Left colon (tissue), 2 donors: ENCODE results near the gene CHCHD6. TPM values are rescaled to one million over a fixed set of nuclear protein-coding genes. Genes with fewer than 3 reads are reported as not detected.

Experiments
- ATAC-seq: fragments of 200-7000 bp; cut with Tn5 transposase; one replicate; pipeline ENCODE4 v1.9.1; 2020; ENCODE audit warnings: mild to moderate bottlenecking, moderate library complexity
- DNase-seq, 2 donors: peaks; one replicate each; pipeline ENCODE4 v3.0.0-alpha.2; 2020
- intact Hi-C, 2 donors: fragments of 100-400 bp; cut with DNase I in 1 of 2; cut with micrococcal nuclease in 1 of 2; formaldehyde crosslinking; loops; one replicate each; pipeline versions ENCODE4 v1.11.2 to v1.14.0; 2022; cut with DNase I, micrococcal nuclease
- total RNA-seq, 2 donors: library from RNA; stranded (reverse); fragmentation: NEBNext Ultra II Directional; extraction: Animal tissue kit (Norgen Biotek cat#: 25700); gene quantifications; one replicate each; pipeline ENCODE4 v1.2.1, GENCODE V29; 2021
- donor health status: DM: no; HTN: no; CAD: no.
- donor health status: DM: yes; HTN: yes; CAD: no.

Gene CHCHD6
- total RNA-seq, 2 donors from 2014 or later, result 8.9 to 11.4 TPM

DNA sequence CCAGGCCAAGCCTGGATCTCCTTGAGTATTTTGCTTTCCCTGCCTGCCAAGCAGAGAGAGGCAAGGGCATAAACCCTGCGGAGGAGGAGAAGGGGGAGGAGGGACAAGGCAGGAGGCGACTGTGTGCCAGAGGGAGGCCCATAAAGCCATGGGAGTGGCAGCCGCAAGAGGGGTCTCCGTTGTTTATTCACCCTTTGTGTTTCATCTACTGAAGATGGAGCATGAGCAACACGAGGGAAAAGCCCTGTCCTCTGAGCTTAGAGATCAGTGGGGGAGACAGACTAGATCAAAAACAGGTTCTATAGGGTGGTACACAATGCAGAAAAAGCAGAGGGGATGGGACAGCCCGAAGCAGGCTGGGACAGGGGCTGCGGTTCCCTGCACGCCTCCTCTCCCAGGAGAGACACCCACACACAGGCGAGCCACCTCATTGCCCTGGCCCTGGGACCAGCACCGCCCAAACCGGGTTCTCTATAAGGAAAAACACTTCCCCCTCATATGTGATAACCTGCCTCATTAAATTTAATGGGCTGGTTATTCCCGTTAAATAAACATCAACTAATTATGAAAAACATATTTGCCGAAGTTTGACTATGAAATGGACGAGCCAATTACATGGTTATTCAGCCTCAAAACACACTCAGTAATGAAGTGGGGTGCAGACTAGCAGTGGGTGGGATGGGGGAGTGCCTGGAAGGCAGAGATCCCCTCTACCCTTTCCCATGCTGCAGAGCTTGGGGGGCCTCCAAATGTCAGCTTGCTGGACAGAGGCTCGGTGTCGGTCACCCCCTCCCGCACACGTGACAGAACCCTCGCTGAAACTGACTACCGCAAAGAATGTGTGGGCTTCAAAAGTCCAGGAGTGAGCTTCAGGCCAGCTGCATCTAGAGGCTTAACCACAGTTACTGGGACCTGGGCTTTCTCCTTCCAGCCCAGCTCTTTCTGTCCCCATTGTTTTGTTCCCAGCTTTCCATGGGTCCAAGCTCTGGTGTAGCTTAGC is 264.7 kb downstream of the CHCHD6 start:
- no peak for ATAC-seq
- intact Hi-C loops, result no loop called here

GRCh38 chr3:126969586-126969985 is 265.5 kb downstream of the CHCHD6 start:
- intact Hi-C loops, result no loop called here
- DNase-seq, result no peak
- ATAC-seq, result no peak

More for the DNA sequence above, 264.7 kb downstream of the CHCHD6 start:
- no peak for DNase-seq

- ATAC-seq (no peak), DNase-seq (no peak)
- intact Hi-C loops, result loop anchor here in 1 of 2 donors (10.0 kb wide), 1 partner anchor 215 kb away; no protein-coding TSS in a partner anchor
Measured at GRCh38 chr3:126970101-126970500, 266.1 kb downstream of the CHCHD6 start.

GRCh38 chr3:126970921-126971320 is 266.9 kb downstream of the CHCHD6 start:
- DNase-seq (no peak), ATAC-seq (no peak)
- intact Hi-C loops, result loop anchor here in 1 of 2 donors (10.0 kb wide), 1 partner anchor 216 kb away; no protein-coding TSS in a partner anchor

GRCh38 chr3:126971891-126972351 is 267.9 kb downstream of the CHCHD6 start:
- DNase-seq (peak; percentile 37 to 76), ATAC-seq (peak; percentile 35)
- intact Hi-C loops, result loop anchor here in 1 of 2 donors (10.0 kb wide), 1 partner anchor 217 kb away; no protein-coding TSS in a partner anchor

- intact Hi-C loops, result loop anchor here in 1 of 2 donors (10.0 kb wide), 1 partner anchor 218 kb away; no protein-coding TSS in a partner anchor
- no peak for DNase-seq
- no peak for ATAC-seq
Measured at GRCh38 chr3:126972866-126973265, 268.8 kb downstream of the CHCHD6 start.

DNA sequence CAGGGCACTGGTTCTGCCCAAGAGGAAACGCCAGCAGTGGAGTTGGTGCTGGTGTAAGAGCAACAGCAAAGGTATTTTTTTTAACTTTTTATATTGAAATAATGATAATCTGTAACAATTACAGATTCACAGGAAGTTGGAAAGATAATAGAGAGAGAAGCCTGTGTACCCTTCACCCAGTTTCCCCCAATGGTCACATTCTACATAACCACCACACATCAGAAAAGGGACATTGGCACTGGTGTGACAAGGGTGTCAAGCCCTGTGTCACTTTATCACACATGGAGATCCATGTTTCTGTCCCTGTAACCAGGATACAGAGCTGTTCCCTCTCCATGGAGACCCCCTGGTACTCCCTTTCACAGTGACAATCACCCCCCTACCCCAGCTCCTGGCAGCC is 269.8 kb downstream of the CHCHD6 start:
- DNase-seq (no peak), ATAC-seq (no peak)
- intact Hi-C loops, result loop anchor here in 1 of 2 donors (10.0 kb wide), 1 partner anchor 219 kb away; no protein-coding TSS in a partner anchor

DNA sequence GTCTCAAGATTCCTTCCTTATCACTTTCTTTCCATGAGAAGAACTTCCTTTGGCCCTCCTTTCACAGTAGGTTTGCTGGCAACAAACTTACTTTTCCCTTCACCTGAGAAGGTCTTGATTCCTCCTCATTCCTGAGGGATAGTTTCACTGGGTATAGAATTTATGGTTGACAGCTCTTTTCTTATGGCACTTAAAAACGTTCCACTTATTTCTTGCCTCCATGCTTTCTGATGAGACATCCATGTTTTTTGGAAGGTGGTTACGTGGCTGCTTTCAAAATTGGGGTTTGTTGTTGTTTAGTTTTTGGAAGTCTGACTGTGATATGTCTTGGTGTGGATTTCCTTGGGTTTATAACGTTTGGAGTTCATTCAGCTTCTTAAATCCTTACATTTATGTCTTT is 270.7 kb downstream of the CHCHD6 start:
- DNase-seq (no peak), ATAC-seq (no peak)
- intact Hi-C loops, result loop anchor here in 1 of 2 donors (10.0 kb wide), 1 partner anchor 220 kb away; no protein-coding TSS in a partner anchor

- intact Hi-C loops, result loop anchor here in 1 of 2 donors (10.0 kb wide), 1 partner anchor 222 kb away; no protein-coding TSS in a partner anchor
- ATAC-seq (no peak), DNase-seq (no peak)
Measured at GRCh38 chr3:126976906-126977305, 272.9 kb downstream of the CHCHD6 start.

- no peak for DNase-seq
- ATAC-seq, result no peak
- intact Hi-C loops, result loop anchor here in 1 of 2 donors (10.0 kb wide), 1 partner anchor 223 kb away; no protein-coding TSS in a partner anchor
Measured at GRCh38 chr3:126977821-126978220, 273.8 kb downstream of the CHCHD6 start.

DNA sequence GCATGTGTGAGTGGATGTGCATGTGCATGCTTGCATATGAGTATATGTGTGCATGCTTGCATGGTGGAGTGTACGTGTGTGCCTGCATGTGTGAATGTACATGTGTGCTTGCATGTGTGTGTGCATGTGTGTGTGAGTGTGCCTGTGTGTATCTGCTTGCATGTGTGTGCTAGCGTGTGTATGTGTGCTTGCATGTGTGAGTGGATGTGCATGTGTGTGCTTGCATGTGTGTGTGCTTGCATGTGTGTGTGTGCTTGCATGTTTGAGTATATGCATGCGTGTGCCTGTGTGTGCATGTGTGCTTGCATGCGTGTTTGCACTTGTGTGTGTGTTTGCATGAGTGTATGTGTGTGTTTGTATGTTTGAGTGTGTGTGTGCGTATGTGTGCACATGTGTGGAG is 274.3 kb downstream of the CHCHD6 start:
- intact Hi-C loops, result loop anchor here in 1 of 2 donors (10.0 kb wide), 1 partner anchor 223 kb away; no protein-coding TSS in a partner anchor
- no peak for ATAC-seq
- no peak for DNase-seq

- ATAC-seq (no peak), DNase-seq (no peak)
- intact Hi-C loops, result loop anchor here in 1 of 2 donors (10.0 kb wide), 1 partner anchor 224 kb away; no protein-coding TSS in a partner anchor
Measured at GRCh38 chr3:126979046-126979628, 275.1 kb downstream of the CHCHD6 start.

DNA sequence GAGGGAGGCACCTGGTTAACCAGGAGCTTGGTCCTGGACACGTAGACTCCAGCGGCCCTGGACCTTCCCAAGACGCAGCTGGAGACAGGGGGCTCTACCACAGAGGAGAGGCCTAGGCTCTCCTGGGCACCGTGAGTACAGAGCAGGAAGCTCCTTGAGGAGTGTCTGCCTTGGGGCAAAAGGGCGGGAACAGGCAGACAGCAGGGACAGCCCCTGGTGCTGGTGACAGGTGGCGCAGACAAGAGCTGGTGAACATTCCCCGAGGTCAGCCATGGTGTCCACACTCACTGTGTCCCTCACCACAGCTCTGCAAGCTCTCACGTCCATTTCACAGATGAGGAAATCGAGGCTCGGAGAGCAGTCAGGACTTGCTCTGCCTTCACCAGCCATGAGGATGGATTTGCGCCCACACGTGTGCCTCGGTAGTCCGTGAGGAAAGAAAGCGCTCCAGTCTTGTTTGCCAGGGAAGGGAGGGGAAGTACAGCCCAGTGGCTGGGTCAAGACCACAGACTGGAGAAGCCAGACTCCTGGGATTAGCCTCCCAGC is 276.3 kb downstream of the CHCHD6 start:
- ATAC-seq, result no peak
- intact Hi-C loops, result no loop called here
- DNase-seq, result no peak

- peak; percentile 4 for ATAC-seq
- peak; percentile 41 to 44 for DNase-seq
- intact Hi-C loops, result no loop called here
Measured at GRCh38 chr3:126982126-126982470, 278.1 kb downstream of the CHCHD6 start.

GRCh38 chr3:126982471-126983175 is 278.6 kb downstream of the CHCHD6 start, which contains the start of gene PLXNA1:
Gene PLXNA1 (plus strand): TSS chr3:126983115. CDS start chr3:126988594, 5,479 bp downstream.
- peak; percentile 86 for ATAC-seq
- peak; percentile 65 to 84 for DNase-seq
- intact Hi-C loops, result no loop called here

- intact Hi-C loops, result no loop called here
- no peak for DNase-seq
- peak; percentile 27 for ATAC-seq
Measured at GRCh38 chr3:126983276-126983652, 279.2 kb downstream of the CHCHD6 start.

DNA sequence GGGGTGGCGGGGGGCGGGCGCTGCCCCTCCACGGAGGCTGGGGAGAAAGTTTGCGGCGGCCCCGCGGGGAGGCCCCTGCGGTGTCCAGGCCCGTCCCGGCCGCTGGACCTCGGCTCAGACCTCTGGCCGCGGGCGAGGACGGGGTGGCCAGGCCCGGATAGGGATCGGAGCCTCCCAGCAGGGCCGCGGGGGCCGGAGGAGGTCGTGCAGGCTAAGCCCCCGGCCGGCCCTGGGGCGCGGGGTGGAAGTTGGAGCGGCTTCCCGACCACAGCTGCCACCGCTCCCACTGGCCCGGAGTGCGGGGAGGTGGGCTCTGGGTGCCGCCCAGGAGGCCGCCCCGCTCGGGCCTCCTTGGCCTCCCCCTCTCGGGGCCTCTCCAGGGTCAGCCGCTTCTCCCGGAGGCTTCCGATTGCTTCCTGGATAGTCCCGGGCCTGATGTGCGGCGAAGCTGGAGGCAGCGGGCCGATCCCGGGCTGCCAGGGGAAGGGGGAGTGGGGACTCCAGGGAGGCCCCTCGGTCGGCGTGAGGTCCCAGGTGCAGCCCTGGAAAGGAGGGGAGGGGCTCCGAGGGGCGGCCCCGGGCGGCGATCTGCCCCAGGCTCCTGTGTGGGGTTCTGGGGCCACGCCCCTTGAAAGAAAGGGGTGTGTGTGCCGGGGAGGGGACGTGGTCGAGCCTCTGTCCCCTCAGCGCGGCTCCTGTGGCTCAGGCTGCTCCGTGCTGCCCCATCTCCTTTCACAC is 279.8 kb downstream of the CHCHD6 start:
- ATAC-seq (peak; percentile 32), DNase-seq (peak in 1 of 2 donors; percentile 48)
- intact Hi-C loops, result no loop called here
